H7 (cell line): ENCODE data around the gene PSMB7. TPM values are rescaled to one million over a fixed set of nuclear protein-coding genes. Genes with fewer than 3 reads are reported as not detected.

ENCODE experiments used
- DNase-seq: peaks from one replicate; pipeline ENCODE4 v3.0.0; 2012
- H3K27me3 ChIP-seq: 2 replicates; pipeline ENCODE4 v1.6.0; 2011; ENCODE audit warnings: mild to moderate bottlenecking, low read length; ENCODE audit not compliant: control insufficient read depth, insufficient read depth
- H3K36me3 ChIP-seq: replicated peaks from 2 replicates; pipeline ENCODE4 v1.5.1; 2011; ENCODE audit warnings: low read length; ENCODE audit not compliant: control insufficient read depth, insufficient read depth
- H3K4me3 ChIP-seq: 2 replicates; pipeline ENCODE4 v1.5.1; 2011; ENCODE audit warnings: low read depth, mild to moderate bottlenecking, control low read depth, low read length, moderate library complexity; ENCODE audit not compliant: insufficient read depth
- total RNA-seq: library from RNA; depleted of rRNA; stranded (reverse); fragments of >200 nt; shearing (Covaris generic); gene quantifications from 2 replicates; pipeline ENCODE4 v1.2.3, GENCODE V29; 2014

The PSMB7 gene
- total RNA-seq, 1 experiment from 2014 or later: 231 TPM

DNA sequence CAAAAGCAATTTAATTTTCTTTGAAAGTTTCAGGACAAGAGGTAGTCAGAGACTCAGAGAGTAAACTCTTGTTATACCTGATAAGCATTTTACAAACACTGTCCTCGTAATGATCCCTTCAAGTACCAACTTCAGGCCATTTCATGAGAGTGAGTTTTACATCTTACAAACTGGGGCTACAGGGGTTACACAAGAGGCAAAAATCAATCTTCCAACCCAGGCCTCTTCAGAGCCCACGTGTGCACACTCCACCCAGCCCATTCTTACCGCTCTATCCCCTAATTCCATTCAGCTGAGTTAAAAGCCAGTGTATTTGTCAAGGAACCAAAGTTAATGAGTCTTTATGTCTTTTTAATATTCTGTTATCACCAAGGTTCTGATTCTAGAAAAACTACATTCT, 46.5 kb downstream of the PSMB7 start:
- no peak overlapping the region for H3K4me3 ChIP-seq
- no peak for DNase-seq
- H3K36me3 ChIP-seq: no peaks in the 10 kb centered on the region
- no peaks in the 10 kb centered on the region for H3K27me3 ChIP-seq

- no peak for DNase-seq
- H3K36me3 ChIP-seq: peaks cover 2% of the 10 kb centered on the region
- H3K27me3 ChIP-seq: no peaks in the 10 kb centered on the region
- H3K4me3 ChIP-seq: no peak overlapping the region
Measured at GRCh38 chr9:124366476-124367220, 48.6 kb downstream of the PSMB7 start.

DNA sequence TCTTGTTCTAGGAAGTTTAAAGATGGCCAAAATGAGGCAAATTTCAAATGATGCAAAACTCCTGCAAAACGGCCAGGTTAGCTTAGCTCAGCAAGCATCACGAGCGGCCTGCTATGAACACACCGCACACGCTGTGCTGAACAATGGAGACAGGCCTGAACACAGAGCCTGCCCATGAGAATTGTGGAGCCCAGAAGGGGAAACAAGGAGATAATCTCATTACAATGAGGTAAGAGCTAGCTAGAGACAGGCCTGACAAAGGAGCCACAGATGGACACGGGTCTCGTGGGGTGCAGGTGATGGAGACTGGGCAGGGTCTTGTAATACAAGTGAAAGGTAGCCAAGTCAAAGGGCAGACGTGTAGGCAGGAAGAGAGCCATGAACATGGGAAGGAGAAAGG, 50.2 kb downstream of the PSMB7 start:
- H3K36me3 ChIP-seq: peaks cover 2% of the 10 kb centered on the region
- no peak for DNase-seq
- H3K27me3 ChIP-seq: no peaks in the 10 kb centered on the region
- no peak overlapping the region for H3K4me3 ChIP-seq

DNA sequence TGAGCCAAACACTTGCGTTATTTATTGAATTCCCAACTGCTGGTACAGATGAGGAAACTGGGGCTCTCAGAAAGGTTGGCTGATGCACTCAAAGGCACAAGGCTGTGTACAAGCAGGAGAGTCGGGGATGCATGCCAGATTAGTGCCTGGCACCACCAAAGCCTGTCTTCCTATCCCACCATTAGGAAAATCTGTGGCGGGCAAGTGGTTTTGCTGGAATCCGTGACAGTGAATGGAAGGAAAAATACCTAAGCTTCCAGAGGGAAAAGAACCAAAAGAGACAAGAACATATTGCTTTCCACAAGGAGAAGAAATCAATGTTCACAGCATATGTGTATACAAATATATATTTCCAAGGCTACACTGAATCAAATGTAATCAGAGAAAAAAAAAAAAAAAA, 51.1 kb downstream of the PSMB7 start:
- Histone ChIP-seq H3K27me3 (no peaks in the 10 kb centered on the region), H3K36me3 (peaks cover 2% of the 10 kb centered on the region), H3K4me3 (no peak overlapping the region)
- no peak for DNase-seq

DNA sequence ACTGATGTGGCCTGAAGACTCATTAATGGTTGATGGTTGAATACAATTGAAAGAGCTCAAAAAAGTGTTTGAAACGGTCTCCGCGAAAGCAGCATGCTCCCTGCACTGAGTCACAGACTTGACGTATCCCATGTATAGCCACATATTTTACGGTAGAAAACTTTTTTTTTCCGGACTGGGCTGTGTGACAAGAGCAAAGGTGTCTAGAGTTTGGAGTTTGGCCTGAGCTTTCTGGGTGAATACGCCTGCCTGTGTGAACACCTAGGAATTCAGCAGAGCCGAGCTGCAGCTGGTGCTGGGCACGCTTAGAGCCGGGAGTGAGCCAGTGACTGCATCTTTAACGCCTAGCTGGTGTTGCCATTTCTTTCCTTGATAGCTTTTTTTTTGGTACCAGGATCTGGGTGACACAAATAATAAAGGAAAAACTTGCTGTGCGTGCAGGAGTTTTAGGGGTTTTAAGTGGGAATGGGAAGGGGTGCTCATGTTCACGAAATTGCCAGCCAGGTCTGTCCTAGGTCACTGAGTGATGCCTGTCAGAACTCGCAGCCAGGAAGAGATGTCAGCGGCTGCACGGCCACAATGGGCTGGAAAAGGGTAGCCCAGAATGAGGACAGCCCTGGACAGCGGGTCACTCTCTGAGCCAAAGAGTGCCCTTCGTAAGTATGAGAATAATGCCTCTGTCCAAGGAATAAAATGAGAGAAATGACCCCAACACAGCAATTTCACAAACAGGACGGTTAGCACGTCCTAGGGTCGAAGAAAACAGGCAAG, 51.7 kb downstream of the PSMB7 start:
- Histone ChIP-seq H3K36me3 (peaks cover 2% of the 10 kb centered on the region), H3K4me3 (no peak overlapping the region), H3K27me3 (no peaks in the 10 kb centered on the region)
- no peak for DNase-seq

- DNase-seq: peak; percentile 6
- Histone ChIP-seq H3K27me3 (no peaks in the 10 kb centered on the region), H3K36me3 (peaks cover 2% of the 10 kb centered on the region), H3K4me3 (no peak overlapping the region)
Measured at GRCh38 chr9:124361128-124361527, 54.1 kb downstream of the PSMB7 start.

GRCh38 chr9:124359855-124360678, 55.2 kb downstream of the PSMB7 start:
- Histone ChIP-seq H3K27me3 (no peaks in the 10 kb centered on the region), H3K36me3 (peaks cover 3% of the 10 kb centered on the region), H3K4me3 (no peak overlapping the region)
- peak; percentile 73 for DNase-seq

- peaks cover 3% of the 10 kb centered on the region for H3K36me3 ChIP-seq
- H3K4me3 ChIP-seq: no peak overlapping the region
- no peaks in the 10 kb centered on the region for H3K27me3 ChIP-seq
- DNase-seq: peak; percentile 10
Measured at GRCh38 chr9:124359426-124359825, 55.8 kb downstream of the PSMB7 start.

- peak; percentile 13 for DNase-seq
- H3K36me3 ChIP-seq: peaks cover 7% of the 10 kb centered on the region
- H3K27me3 ChIP-seq: no peaks in the 10 kb centered on the region
- H3K4me3 ChIP-seq: no peak overlapping the region
Measured at GRCh38 chr9:124358631-124359030, 56.6 kb downstream of the PSMB7 start.

- H3K4me3 ChIP-seq: no peak overlapping the region
- H3K36me3 ChIP-seq: peaks cover 10% of the 10 kb centered on the region
- DNase-seq: peak; percentile 75
- H3K27me3 ChIP-seq: no peaks in the 10 kb centered on the region
Measured at GRCh38 chr9:124357721-124358361, 57.4 kb downstream of the PSMB7 start.

DNA sequence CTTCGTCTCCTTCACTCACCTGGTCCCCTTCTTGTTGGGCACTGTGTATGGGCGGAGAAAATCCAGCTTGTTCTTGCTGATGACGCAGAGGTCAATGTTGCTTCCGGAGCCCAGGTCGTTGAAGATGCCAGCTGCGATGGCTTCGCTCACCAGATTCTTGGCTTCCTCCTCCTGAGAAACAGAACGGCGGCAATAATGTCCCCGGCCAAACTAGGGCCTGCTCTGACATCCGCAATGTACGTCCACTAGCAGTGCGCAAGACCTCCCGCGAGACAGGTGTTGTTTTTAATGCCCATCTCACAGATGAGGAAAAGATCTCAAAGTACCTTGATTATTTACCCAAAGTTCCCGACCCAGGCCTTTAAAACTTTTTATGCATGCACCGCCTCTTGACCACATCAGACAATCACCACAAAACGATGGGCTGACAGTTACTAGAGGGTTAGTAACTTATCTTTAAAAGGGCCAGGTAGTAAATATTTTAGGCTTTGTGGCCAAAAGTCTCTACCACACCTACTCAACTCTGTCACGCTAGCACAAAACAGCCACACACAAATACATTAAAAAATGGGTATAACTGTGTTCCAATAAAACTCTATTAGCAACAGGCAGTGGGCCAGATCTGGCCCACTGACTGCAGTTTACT, 58.4 kb downstream of the PSMB7 start:
- DNase-seq: no peak
- H3K4me3 ChIP-seq: no peak overlapping the region
- H3K36me3 ChIP-seq: peaks cover 17% of the 10 kb centered on the region
- no peaks in the 10 kb centered on the region for H3K27me3 ChIP-seq

DNA sequence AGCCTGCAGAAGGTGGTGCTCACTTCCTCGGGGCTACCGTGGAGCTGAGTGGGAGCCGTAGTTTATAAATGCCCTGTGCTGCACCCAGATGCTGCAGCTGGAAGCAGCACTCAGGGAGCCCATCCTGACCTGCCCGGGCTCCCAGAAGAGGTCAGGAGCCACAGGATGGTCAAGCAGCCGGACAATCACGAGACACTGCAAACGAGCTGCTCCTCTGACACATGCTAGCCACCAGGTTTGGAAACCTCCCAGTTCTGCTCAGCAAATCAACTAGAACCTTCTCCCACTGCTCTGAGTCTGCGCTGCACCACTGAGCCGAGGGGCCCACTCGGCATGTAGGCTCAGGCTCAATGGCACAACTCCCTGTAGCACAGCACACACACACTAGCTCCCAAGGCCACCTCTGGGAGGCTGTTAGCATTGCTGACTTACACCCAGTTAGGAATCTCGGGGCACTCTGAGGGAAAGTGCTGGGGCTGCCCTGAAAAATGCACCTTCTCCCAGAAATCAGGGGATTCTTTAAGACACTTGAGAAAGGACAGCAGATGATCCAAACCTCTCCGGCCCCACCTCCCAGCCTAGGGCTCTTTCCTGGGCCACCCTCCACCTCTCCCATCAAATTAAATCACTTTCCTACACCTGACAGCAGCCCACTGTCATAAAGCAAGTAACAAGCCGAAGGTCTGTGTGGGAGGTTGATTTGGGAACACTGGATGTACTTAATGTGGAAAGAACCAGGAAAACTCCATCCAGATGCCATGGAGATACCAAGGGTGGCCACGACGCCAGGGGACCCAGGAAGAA, 59.1 kb downstream of the PSMB7 start:
- Histone ChIP-seq H3K36me3 (peaks cover 20% of the 10 kb centered on the region), H3K4me3 (no peak overlapping the region), H3K27me3 (no peaks in the 10 kb centered on the region)
- DNase-seq: peak; percentile 6
